ENCODE measurements around the gene DISC1.

GRCh38 chr1:231591466-231591865, 35.1 kb upstream of the DISC1 start:
- TF ChIP-seq EZH2 (IDR thresholded peaks at IDR 0.05; ENCODE audit: insufficient read depth, poor library complexity, severe bottlenecking): no peak
- no peak for TF ChIP-seq EZH2phosphoT487 (IDR thresholded peaks at IDR 0.05; ENCODE audit: insufficient read depth, low read depth)

Measured in GM23248 (cell line).